ENCODE data around the gene FCRL1. TPM values are rescaled to one million over a fixed set of nuclear protein-coding genes. Genes with fewer than 3 reads are reported as not detected.

FCRL1 gene
- total RNA-seq, 1 donor from 2014 or later = not detected

GRCh38 chr1:157849229-157849875 is 29.4 kb upstream of the FCRL1 start:
- DNase-seq = no peak
- TF ChIP-seq CTCF (IDR thresholded peaks at IDR 0.05; ENCODE audit: borderline replicate concordance) = no peak
- intact Hi-C loops (cut with micrococcal nuclease) = no loop called here
- no peak overlapping the region for H3K27ac ChIP-seq (replicated peaks)
- no peaks in the 10 kb centered on the region for H3K4me1 ChIP-seq
- no peaks in the 10 kb centered on the region for H3K36me3 ChIP-seq
- H3K27me3 ChIP-seq (ENCODE audit: low read depth) = peaks cover 4% of the 10 kb centered on the region
- no peak overlapping the region for H3K4me3 ChIP-seq
- no peaks in the 10 kb centered on the region for H3K9me3 ChIP-seq (replicated peaks)

- no peaks in the 10 kb centered on the region for H3K27me3 ChIP-seq (ENCODE audit: low read depth)
- intact Hi-C loops (cut with micrococcal nuclease) = no loop called here
- H3K4me3 ChIP-seq = no peak overlapping the region
- H3K4me1 ChIP-seq = no peaks in the 10 kb centered on the region
- H3K27ac ChIP-seq (replicated peaks) = no peak overlapping the region
- no peaks in the 10 kb centered on the region for H3K9me3 ChIP-seq (replicated peaks)
- peak; percentile 22 for DNase-seq
- TF ChIP-seq CTCF (IDR thresholded peaks at IDR 0.05; ENCODE audit: borderline replicate concordance) = no peak
- no peaks in the 10 kb centered on the region for H3K36me3 ChIP-seq
These were observed 24.3 kb upstream of the FCRL1 start for GRCh38 chr1:157844089-157844830.

GRCh38 chr1:157842939-157843338 is 23.0 kb upstream of the FCRL1 start:
- intact Hi-C loops (cut with micrococcal nuclease) = no loop called here
- Histone ChIP-seq H3K27ac (replicated peaks) (no peak overlapping the region), H3K9me3 (replicated peaks) (no peaks in the 10 kb centered on the region), H3K4me1 (no peaks in the 10 kb centered on the region), H3K27me3 (ENCODE audit: low read depth) (peaks cover 3% of the 10 kb centered on the region), H3K4me3 (no peak overlapping the region), H3K36me3 (no peaks in the 10 kb centered on the region)
- DNase-seq = no peak
- TF ChIP-seq CTCF (IDR thresholded peaks at IDR 0.05; ENCODE audit: borderline replicate concordance) = no peak

- no peak for TF ChIP-seq CTCF (IDR thresholded peaks at IDR 0.05; ENCODE audit: borderline replicate concordance)
- intact Hi-C loops (cut with micrococcal nuclease) = no loop called here
These were observed 21.8 kb upstream of the FCRL1 start, which contains the start of gene CD5L for GRCh38 chr1:157841708-157842107. Gene CD5L (minus strand): TSS chr1:157841808. CDS start chr1:157841701, 107 bp downstream.

GRCh38 chr1:157838966-157839365 is 19.0 kb upstream of the FCRL1 start:
- intact Hi-C loops (cut with micrococcal nuclease) = no loop called here
- Histone ChIP-seq H3K4me3 (no peak overlapping the region), H3K4me1 (no peaks in the 10 kb centered on the region), H3K27ac (replicated peaks) (no peak overlapping the region), H3K9me3 (replicated peaks) (no peaks in the 10 kb centered on the region), H3K27me3 (ENCODE audit: low read depth) (peaks cover 11% of the 10 kb centered on the region), H3K36me3 (no peaks in the 10 kb centered on the region)
- no peak for TF ChIP-seq CTCF (IDR thresholded peaks at IDR 0.05; ENCODE audit: borderline replicate concordance)
- DNase-seq = no peak

More at GRCh38 chr1:157841708-157842107, 21.8 kb upstream of the FCRL1 start, which contains the start of gene CD5L:
- H3K27me3 ChIP-seq (ENCODE audit: low read depth) = peaks cover 6% of the 10 kb centered on the region
- no peaks in the 10 kb centered on the region for H3K36me3 ChIP-seq
- H3K9me3 ChIP-seq (replicated peaks) = no peaks in the 10 kb centered on the region
- no peak within 1 kb of the TSS for H3K27ac ChIP-seq (replicated peaks)
- no peak within 1 kb of the TSS for H3K4me3 ChIP-seq
- DNase-seq = no peak
- no peaks in the 10 kb centered on the region for H3K4me1 ChIP-seq

Measured in left ventricle myocardium inferior (tissue), 1 donor.